OCI-LY3 (cell line): ENCODE measurements around the gene PIP4K2B.

Experiments
- EZH2phosphoT487 ChIP-seq: fragments of 200-600 bp; shearing (Covaris generic); IDR thresholded peaks from 2 replicates; pipeline ENCODE4 v1.6.1; 2018; ENCODE audit warnings: antibody characterized with exemption, mixed run types, low read depth
- TF ChIP-seq, protein P1 (sequence below): fragments of 200-600, 300-600 bp; sonication (generic); IDR thresholded peaks from 2 replicates; pipeline ENCODE4 v1.5.1; 2014; ENCODE audit warnings: antibody characterized with exemption, low read length, low read depth

DNA sequence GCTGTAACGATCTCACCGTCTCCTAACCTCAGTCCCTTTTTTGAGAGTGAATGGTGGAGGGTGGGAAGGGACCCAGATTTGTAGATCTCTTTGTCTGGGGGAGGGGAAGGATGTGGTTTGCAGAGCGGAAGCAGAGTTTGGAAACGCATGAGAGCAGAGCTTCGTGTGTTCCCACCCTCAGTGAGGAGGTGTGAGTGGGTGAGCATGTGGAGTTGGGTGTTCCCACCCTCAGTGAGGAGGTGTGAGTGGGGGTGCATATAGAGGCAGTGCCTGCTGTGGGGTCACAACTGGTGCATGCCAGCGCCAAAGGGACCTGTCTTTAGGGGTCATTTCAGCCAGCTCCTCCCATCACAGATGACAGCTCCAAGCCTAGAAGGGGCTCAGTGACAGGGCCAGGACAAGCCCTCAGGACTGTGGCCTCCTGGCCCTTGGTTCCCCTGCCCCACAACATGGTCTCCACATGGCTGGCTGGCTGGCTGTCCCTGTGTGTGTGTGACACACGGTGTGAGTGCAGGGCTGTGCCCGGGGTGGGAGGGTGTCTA lies 71.0 kb downstream of the PIP4K2B start:
- TF ChIP-seq, protein P1, sequence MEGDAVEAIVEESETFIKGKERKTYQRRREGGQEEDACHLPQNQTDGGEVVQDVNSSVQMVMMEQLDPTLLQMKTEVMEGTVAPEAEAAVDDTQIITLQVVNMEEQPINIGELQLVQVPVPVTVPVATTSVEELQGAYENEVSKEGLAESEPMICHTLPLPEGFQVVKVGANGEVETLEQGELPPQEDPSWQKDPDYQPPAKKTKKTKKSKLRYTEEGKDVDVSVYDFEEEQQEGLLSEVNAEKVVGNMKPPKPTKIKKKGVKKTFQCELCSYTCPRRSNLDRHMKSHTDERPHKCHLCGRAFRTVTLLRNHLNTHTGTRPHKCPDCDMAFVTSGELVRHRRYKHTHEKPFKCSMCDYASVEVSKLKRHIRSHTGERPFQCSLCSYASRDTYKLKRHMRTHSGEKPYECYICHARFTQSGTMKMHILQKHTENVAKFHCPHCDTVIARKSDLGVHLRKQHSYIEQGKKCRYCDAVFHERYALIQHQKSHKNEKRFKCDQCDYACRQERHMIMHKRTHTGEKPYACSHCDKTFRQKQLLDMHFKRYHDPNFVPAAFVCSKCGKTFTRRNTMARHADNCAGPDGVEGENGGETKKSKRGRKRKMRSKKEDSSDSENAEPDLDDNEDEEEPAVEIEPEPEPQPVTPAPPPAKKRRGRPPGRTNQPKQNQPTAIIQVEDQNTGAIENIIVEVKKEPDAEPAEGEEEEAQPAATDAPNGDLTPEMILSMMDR, result no peak
- TF ChIP-seq EZH2phosphoT487, result no peak
